Measurements from ENCODE around the gene UNK. TPM values are rescaled to one million over a fixed set of nuclear protein-coding genes. Genes with fewer than 3 reads are reported as not detected.
"Not testable (repeated sequence)": the region's sequence is repeated elsewhere in the genome, so short reads cannot be mapped to it uniquely, and the experiment has no call there.

UNK gene
- total RNA-seq, 4 donors from 2014 or later, result 32.5 to 61.4 (median 47.9) TPM

DNA sequence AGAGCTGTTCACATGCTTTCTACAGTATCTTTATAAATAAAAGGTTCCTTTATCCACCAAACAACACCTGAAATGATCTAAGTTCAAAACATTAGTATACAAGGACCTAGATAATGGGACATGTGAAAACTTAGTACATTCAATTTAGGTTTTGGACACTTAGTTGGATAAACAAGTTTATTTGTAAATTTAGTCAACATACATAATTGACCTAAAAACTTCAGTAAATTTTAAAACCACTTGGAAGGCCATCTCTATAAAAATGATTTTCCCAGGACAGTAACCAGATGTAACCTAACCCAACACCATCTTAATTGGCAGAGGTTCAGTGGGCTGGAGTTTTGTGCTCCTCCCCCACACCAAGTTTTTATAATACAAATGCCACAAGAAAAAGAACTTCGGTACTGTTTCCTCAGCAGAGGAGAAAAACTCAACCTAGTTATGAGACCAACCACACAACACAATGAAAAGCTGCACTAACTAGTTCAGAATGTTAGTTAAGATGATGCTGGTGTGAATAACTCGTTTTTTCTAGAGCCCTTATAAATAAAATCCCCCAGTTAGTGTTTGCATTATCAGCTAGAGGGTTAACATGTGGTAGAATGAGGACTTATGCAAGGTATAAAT, 7.2 kb upstream of the UNK start:
- no peaks in the 10 kb centered on the region for H3K9me3 ChIP-seq
- WGBS, 2 donors, result 3 to 4% methylated on average over 2 of the region's 2 CpGs
- peak overlapping the region; percentile 3 to 99 (median 34) for H3K27ac ChIP-seq
- peaks cover 12 to 16% of the 10 kb centered on the region in 2 donors for H3K36me3 ChIP-seq
- intact Hi-C loops (cut with DNase I), result no loop called here
- peaks cover 24 to 28% of the 10 kb centered on the region in 2 donors for H3K4me1 ChIP-seq
- H3K4me3 ChIP-seq (replicated peaks in 1 of 3), result peak overlapping the region in 2 of 3 donors; percentile 4 to 96
- DNase-seq, result no peak
- no peaks in the 10 kb centered on the region for H3K27me3 ChIP-seq
- TF ChIP-seq, protein P1, sequence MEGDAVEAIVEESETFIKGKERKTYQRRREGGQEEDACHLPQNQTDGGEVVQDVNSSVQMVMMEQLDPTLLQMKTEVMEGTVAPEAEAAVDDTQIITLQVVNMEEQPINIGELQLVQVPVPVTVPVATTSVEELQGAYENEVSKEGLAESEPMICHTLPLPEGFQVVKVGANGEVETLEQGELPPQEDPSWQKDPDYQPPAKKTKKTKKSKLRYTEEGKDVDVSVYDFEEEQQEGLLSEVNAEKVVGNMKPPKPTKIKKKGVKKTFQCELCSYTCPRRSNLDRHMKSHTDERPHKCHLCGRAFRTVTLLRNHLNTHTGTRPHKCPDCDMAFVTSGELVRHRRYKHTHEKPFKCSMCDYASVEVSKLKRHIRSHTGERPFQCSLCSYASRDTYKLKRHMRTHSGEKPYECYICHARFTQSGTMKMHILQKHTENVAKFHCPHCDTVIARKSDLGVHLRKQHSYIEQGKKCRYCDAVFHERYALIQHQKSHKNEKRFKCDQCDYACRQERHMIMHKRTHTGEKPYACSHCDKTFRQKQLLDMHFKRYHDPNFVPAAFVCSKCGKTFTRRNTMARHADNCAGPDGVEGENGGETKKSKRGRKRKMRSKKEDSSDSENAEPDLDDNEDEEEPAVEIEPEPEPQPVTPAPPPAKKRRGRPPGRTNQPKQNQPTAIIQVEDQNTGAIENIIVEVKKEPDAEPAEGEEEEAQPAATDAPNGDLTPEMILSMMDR (IDR thresholded peaks at IDR 0.05), result no peak
- no peak for TF ChIP-seq POLR2A (IDR thresholded peaks at IDR 0.05)

DNA sequence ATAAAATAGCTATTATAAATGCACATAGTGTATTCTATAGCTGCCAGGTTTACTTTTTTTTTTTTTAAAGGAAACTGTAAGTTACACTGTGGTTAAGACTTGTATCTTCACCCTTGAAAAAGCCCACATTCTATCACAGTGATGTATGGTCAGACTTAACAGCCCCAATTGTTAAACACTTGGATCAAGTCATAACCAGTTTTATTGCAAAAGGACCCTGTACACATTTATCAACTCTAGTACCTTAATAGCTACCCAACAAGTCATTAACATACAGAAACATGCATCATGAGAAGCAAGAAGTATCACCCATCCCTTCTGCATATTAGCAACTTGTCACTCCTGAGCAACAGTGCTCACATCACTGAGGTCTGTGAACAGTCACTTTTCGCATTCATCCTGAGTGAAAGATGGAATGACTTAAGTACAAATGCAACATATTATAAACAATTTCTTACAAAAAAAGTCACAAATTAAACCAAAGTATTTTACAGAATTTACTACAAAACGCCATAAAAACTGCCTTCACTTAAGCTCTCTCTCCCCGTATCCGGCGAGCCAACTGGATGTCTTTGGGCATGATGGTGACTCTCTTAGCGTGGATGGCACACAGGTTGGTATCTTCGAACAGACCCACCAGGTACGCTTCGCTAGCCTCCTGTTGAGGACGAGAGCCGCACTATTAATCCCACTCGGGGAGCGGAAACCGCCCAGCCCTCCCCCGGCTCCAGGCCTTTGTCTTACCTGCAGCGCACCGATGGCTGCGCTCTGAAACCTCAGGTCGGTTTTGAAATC, 6.3 kb upstream of the UNK start:
- Histone ChIP-seq H3K4me1 (peaks cover 24 to 32% of the 10 kb centered on the region in 2 donors), H3K27ac (peak overlapping the region; percentile 94 to 99 (median 97)), H3K4me3 (replicated peaks in 1 of 3) (peak overlapping the region; percentile 63 to 96 (median 91)), H3K36me3 (peaks cover 12 to 16% of the 10 kb centered on the region in 2 donors)
- intact Hi-C loops (cut with DNase I); H3K27me3 ChIP-seq; DNase-seq; H3K9me3 ChIP-seq: not testable (repeated sequence)
- 2% methylated on average over 11 to 12 of the region's 19 CpGs for WGBS, 2 donors

DNA sequence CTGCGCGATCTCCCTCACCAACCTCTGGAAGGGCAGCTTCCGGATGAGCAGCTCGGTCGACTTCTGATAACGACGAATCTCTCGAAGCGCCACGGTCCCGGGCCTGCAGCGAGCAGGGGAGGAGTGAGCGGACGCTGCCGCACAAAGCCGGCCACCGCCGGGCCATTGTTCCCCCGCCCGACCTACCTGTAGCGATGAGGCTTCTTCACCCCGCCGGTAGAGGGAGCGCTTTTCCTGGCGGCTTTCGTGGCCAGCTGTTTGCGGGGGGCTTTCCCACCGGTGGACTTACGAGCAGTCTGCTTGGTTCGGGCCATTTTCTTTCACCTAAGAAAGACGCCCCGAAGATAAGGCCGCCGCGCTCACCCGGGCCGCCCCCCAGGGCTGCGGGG, 5.8 kb upstream of the UNK start:
- 0 to 7% methylated on average over 5 to 12 of the region's 38 CpGs for WGBS, 2 donors
- H3K4me3 ChIP-seq (replicated peaks in 1 of 3), result peak overlapping the region; percentile 63 to 96 (median 91)
- H3K9me3 ChIP-seq, result no peaks in the 10 kb centered on the region
- peaks cover 12 to 16% of the 10 kb centered on the region in 2 donors for H3K36me3 ChIP-seq
- peak overlapping the region; percentile 94 to 99 (median 97) for H3K27ac ChIP-seq
- no peak for TF ChIP-seq POLR2A (IDR thresholded peaks at IDR 0.05)
- TF ChIP-seq, protein P1 (IDR thresholded peaks at IDR 0.05), result peak in 4 of 6 experiments; percentile 25 to 41 (median 35)
- no peaks in the 10 kb centered on the region for H3K27me3 ChIP-seq
- peaks cover 28 to 38% of the 10 kb centered on the region in 2 donors for H3K4me1 ChIP-seq
- DNase-seq, result peak in 1 of 2 donors; percentile 25
- intact Hi-C loops (cut with DNase I), result no loop called here

DNA sequence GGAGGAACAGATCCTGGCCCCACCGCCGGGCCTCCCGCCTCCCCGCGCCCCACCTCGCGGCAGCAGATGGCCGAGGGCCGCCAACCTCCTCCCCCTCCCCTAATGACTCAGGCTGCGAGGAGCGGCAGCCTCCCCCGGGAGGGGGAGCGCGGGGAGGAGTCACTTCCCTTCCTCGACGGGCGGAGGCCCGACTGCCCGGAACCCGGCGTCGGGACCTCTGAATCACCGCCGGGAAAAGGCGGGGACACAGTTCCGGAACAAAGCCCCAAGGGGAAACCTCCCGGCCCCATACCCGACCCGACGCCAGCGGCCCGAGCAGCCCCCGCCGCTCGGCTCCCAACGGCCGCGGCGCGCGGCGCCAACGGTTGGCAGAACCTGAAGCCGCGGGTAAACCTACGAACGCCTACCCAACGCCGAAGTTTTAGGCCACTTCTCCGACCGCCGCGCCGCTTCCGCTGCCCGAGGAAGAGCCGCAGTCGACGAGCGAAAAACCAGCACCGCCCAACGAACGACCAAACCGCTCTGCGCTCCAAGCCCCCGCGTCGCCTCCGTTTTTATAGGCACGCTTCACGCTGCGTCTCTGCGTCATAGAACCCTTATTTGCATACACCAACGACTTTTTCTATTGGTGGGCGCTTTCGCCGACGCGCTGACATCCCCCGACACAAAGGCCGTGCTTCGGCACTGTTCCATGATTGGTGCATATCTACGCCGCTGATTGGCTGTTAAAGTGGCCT, 5.2 kb upstream of the UNK start:
- 0 to 1% methylated on average over 17 to 25 of the region's 84 CpGs for WGBS, 2 donors
- intact Hi-C loops (cut with DNase I), result no loop called here
- peak; percentile 100 for TF ChIP-seq POLR2A (IDR thresholded peaks at IDR 0.05)
- TF ChIP-seq, protein P1 (IDR thresholded peaks at IDR 0.05), result peak in 1 of 6 experiments; percentile 18
- H3K4me1 ChIP-seq, result peaks cover 33 to 41% of the 10 kb centered on the region in 2 donors
- H3K9me3 ChIP-seq, result no peaks in the 10 kb centered on the region
- DNase-seq, result peak; percentile 97 to 98
- no peaks in the 10 kb centered on the region for H3K27me3 ChIP-seq
- peak overlapping the region; percentile 63 to 96 (median 91) for H3K4me3 ChIP-seq (replicated peaks in 1 of 3)
- peak overlapping the region; percentile 94 to 99 (median 97) for H3K27ac ChIP-seq
- H3K36me3 ChIP-seq, result peaks cover 12 to 16% of the 10 kb centered on the region in 2 donors
